Neural progenitor cell (in vitro differentiated cells): ENCODE data around the gene FMN1.

Experiments
- CTCF ChIP-seq: fragments of 200-600 bp; sonication (generic); IDR thresholded peaks from 2 replicates; pipeline ENCODE4 v1.5.1; 2017; ENCODE audit warnings: antibody characterized with exemption, mild to moderate bottlenecking
- EZH2 ChIP-seq: fragments of 200-600 bp; sonication (generic); IDR thresholded peaks from 2 replicates; pipeline ENCODE4 v1.6.1; 2017; ENCODE audit warnings: antibody characterized with exemption, mild to moderate bottlenecking, moderate library complexity
- EZH2phosphoT487 ChIP-seq: fragments of 200-600 bp; sonication (generic); IDR thresholded peaks from 2 replicates; pipeline ENCODE4 v1.6.1; 2017; ENCODE audit warnings: antibody characterized with exemption

- TF ChIP-seq CTCF (no peak), EZH2 (no peak), EZH2phosphoT487 (no peak)
Measured at GRCh38 chr15:32878342-32878741, 316.2 kb downstream of the FMN1 start.
